ENCODE measurements around the gene HDAC4.

- TF ChIP-seq EP300 (IDR thresholded peaks at IDR 0.05): no peak
- TF ChIP-seq CTCF (IDR thresholded peaks at IDR 0.05): no peak
- TF ChIP-seq POLR2A (IDR thresholded peaks at IDR 0.05): no peak
Observed at GRCh38 chr2:239015901-239016675, 384.7 kb downstream of the HDAC4 start.
